OCI-LY7 (cell line): ENCODE results near the gene UBA52. TPM values are rescaled to one million over a fixed set of nuclear protein-coding genes. Genes with fewer than 3 reads are reported as not detected.

Experiments used
- BruUV-seq: library from RNA; stranded (reverse); fragments of 400-500 nt; replicated peaks from 2 replicates; lab custom pipeline; 2021; lab: Mats Ljungman, UMichigan
- CTCF ChIA-PET: fragments of 300-600 bp; sonication (Branson Sonifier 250); formaldehyde crosslinking; loops from one replicate; lab custom pipeline; 2022; ENCODE audit warnings: antibody characterized with exemption; ENCODE audit not compliant: unreplicated experiment; lab: Charles Lee
- POLR2A ChIA-PET: fragments of 300-600 bp; sonication (Branson Sonifier 250); formaldehyde crosslinking; loops from one replicate; lab custom pipeline; 2022; ENCODE audit warnings: antibody characterized with exemption; lab: Charles Lee
- DNase-seq: peaks from one replicate; pipeline ENCODE4 v3.0.0-alpha.2; 2015; ENCODE audit warnings: low spot score
- H2AFZ ChIP-seq: fragments of 200-600 bp; sonication (generic), shearing (Covaris generic); 2 replicates; pipeline ENCODE4 v1.6.1; 2014; ENCODE audit warnings: mild to moderate bottlenecking, antibody characterized with exemption, low read length, moderate library complexity
- H3K27ac ChIP-seq: fragments of 200-600 bp; sonication (generic); 2 replicates; pipeline ENCODE4 v1.5.1; 2014; ENCODE audit warnings: mixed run types, low read depth, mild to moderate bottlenecking, moderate library complexity, low read length, inconsistent platforms; ENCODE audit not compliant: poor library complexity, severe bottlenecking
- H3K36me3 ChIP-seq: fragments of 200-600 bp; sonication (generic); 2 replicates; pipeline ENCODE4 v1.6.1; 2014; ENCODE audit warnings: mild to moderate bottlenecking, antibody characterized with exemption, low read length, moderate library complexity, mixed read lengths; ENCODE audit not compliant: insufficient read depth
- H3K4me1 ChIP-seq: fragments of 200-600 bp; sonication (generic); 2 replicates; pipeline ENCODE4 v1.5.1; 2014; ENCODE audit warnings: mild to moderate bottlenecking, low read length; ENCODE audit not compliant: insufficient read depth, poor library complexity, severe bottlenecking
- H3K4me2 ChIP-seq: fragments of 200-600 bp; sonication (generic); 2 replicates; pipeline ENCODE4 v1.6.1; 2014; ENCODE audit warnings: mild to moderate bottlenecking, low read length
- H3K4me3 ChIP-seq: fragments of 200-600 bp; sonication (generic); 2 replicates; pipeline ENCODE4 v1.5.1; 2014; ENCODE audit warnings: mild to moderate bottlenecking, low read depth, low read length; ENCODE audit not compliant: poor library complexity, severe bottlenecking
- H3K79me2 ChIP-seq: fragments of 200-600 bp; sonication (generic); 2 replicates; pipeline ENCODE4 v1.6.1; 2016; ENCODE audit warnings: low read depth, mild to moderate bottlenecking, low read length, moderate library complexity, mixed read lengths; ENCODE audit not compliant: insufficient read depth
- H3K9me2 ChIP-seq: fragments of 200-600 bp; sonication (generic); 2 replicates; pipeline ENCODE4 v1.6.1; 2016; ENCODE audit warnings: mild to moderate bottlenecking, low read length, mixed read lengths; ENCODE audit not compliant: insufficient read depth
- H3K9me3 ChIP-seq: fragments of 200-600 bp; sonication (generic); 2 replicates; pipeline ENCODE4 v1.6.1; 2014; ENCODE audit warnings: mild to moderate bottlenecking, mixed run types, low read length, mixed read lengths
- H4K20me1 ChIP-seq: fragments of 200-600 bp; sonication (generic); 2 replicates; pipeline ENCODE4 v1.6.1; 2014; ENCODE audit warnings: mild to moderate bottlenecking, antibody characterized with exemption, low read length, moderate library complexity, mixed read lengths; ENCODE audit not compliant: insufficient read depth
- CTCF ChIP-seq: fragments of 200-600 bp; sonication (generic); conservative IDR thresholded peaks from 2 replicates; pipeline ENCODE4 v1.5.1; 2014; ENCODE audit warnings: mild to moderate bottlenecking, antibody characterized with exemption, low read length, moderate library complexity, mixed read lengths
- EZH2phosphoT487 ChIP-seq: fragments of 200-600 bp; sonication (generic); IDR thresholded peaks from 2 replicates; pipeline ENCODE4 v1.6.1; 2018; ENCODE audit warnings: low read depth, borderline replicate concordance, mild to moderate bottlenecking, mixed run types, antibody characterized with exemption, low read length, moderate library complexity, mixed read lengths
- intact Hi-C: fragments of 100-400 bp; cut with micrococcal nuclease; formaldehyde crosslinking; loops from one replicate; pipeline ENCODE4 v1.10.0; 2022; ENCODE audit not compliant: unreplicated experiment
- total RNA-seq, 2 experiments: library from RNA; depleted of rRNA in 1 of 2; stranded (reverse); fragments of >200 nt in 1 of 2; shearing (Covaris generic) in 1 of 2; gene quantifications; 2 replicates each; pipeline ENCODE4 v1.2.3, GENCODE V29; 2014 to 2022

Gene UBA52
- total RNA-seq, 2 experiments from 2014 or later = 1,496 to 1,580 TPM

GRCh38 chr19:18626906-18627305, 55.2 kb downstream of the UBA52 start:
- Histone ChIP-seq H3K36me3 (no peaks in the 10 kb centered on the region), H3K4me3 (no peak overlapping the region), H3K4me2 (no peak overlapping the region), H2AFZ (no peak overlapping the region), H3K79me2 (no peaks in the 10 kb centered on the region), H4K20me1 (no peaks in the 10 kb centered on the region), H3K9me2 (no peaks in the 10 kb centered on the region), H3K27ac (no peak overlapping the region), H3K9me3 (no peaks in the 10 kb centered on the region), H3K4me1 (peaks cover 9% of the 10 kb centered on the region)
- intact Hi-C loops = no loop called here
- no peak for DNase-seq
- CTCF ChIA-PET = no interaction called here
- POLR2A ChIA-PET = no interaction called here
- no TSS peak for BruUV-seq
- no peak for TF ChIP-seq CTCF
- no peak for TF ChIP-seq EZH2phosphoT487

Other genes with a start within 250 kb of the UBA52 start
- gene LSM4, start 248.8 kb upstream of the UBA52 start, total RNA-seq (2014; rRNA removed; shearing (Covaris generic)) = 451 and 482 TPM in 2 replicates
- gene LSM4, start 248.8 kb upstream of the UBA52 start, total RNA-seq (2022) = 232 and 252 TPM in 2 replicates
- 15.2 and 18.9 TPM in 2 replicates for gene PGPEP1, start 231.3 kb upstream of the UBA52 start, total RNA-seq (2014; rRNA removed; shearing (Covaris generic))
- gene PGPEP1, start 231.3 kb upstream of the UBA52 start, total RNA-seq (2022) = 44.1 and 54.5 TPM in 2 replicates
- 0.80 TPM in 1 of 2 replicates, not detected in the other for gene GDF15, start 185.7 kb upstream of the UBA52 start, total RNA-seq (2014; rRNA removed; shearing (Covaris generic))
- not detected in 2 replicates for gene GDF15, start 185.7 kb upstream of the UBA52 start, total RNA-seq (2022)
- 0.49 and 0.98 TPM in 2 replicates for gene LRRC25, start 174.2 kb upstream of the UBA52 start, total RNA-seq (2014; rRNA removed; shearing (Covaris generic))
- gene LRRC25, start 174.2 kb upstream of the UBA52 start, total RNA-seq (2022) = 3.2 and 4.1 TPM in 2 replicates
- 54.8 and 92.9 TPM in 2 replicates for gene SSBP4, start 152.5 kb upstream of the UBA52 start, total RNA-seq (2014; rRNA removed; shearing (Covaris generic))
- 97.5 and 117 TPM in 2 replicates for gene SSBP4, start 152.5 kb upstream of the UBA52 start, total RNA-seq (2022)
- 0.72 and 1.8 TPM in 2 replicates for gene ISYNA1, start 133.7 kb upstream of the UBA52 start, total RNA-seq (2014; rRNA removed; shearing (Covaris generic))
- 8.9 and 10.9 TPM in 2 replicates for gene ISYNA1, start 133.7 kb upstream of the UBA52 start, total RNA-seq (2022)
- 14.4 and 18.7 TPM in 2 replicates for gene ELL, start 49.8 kb upstream of the UBA52 start, total RNA-seq (2014; rRNA removed; shearing (Covaris generic))
- gene ELL, start 49.8 kb upstream of the UBA52 start, total RNA-seq (2022) = 24.6 and 26.5 TPM in 2 replicates
- gene FKBP8, start 28.3 kb upstream of the UBA52 start, total RNA-seq (2014; rRNA removed; shearing (Covaris generic)) = 159 and 200 TPM in 2 replicates
- 189 and 201 TPM in 2 replicates for gene FKBP8, start 28.3 kb upstream of the UBA52 start, total RNA-seq (2022)
- gene KXD1, start 14.0 kb upstream of the UBA52 start, total RNA-seq (2014; rRNA removed; shearing (Covaris generic)) = 96.0 and 99.8 TPM in 2 replicates
- 96.7 and 101 TPM in 2 replicates for gene KXD1, start 14.0 kb upstream of the UBA52 start, total RNA-seq (2022)
- 122 and 126 TPM in 2 replicates for gene REX1BD, start 16.9 kb downstream of the UBA52 start, total RNA-seq (2014; rRNA removed; shearing (Covaris generic))
- 84.6 and 88.8 TPM in 2 replicates for gene REX1BD, start 16.9 kb downstream of the UBA52 start, total RNA-seq (2022)
- 0.82 TPM in 1 of 2 replicates, not detected in the other for gene CRLF1, start 34.9 kb downstream of the UBA52 start, total RNA-seq (2014; rRNA removed; shearing (Covaris generic))
- gene CRLF1, start 34.9 kb downstream of the UBA52 start, total RNA-seq (2022) = 1.3 and 1.5 TPM in 2 replicates
- gene TMEM59L, start 41.0 kb downstream of the UBA52 start, total RNA-seq (2014; rRNA removed; shearing (Covaris generic)) = 0.33 and 1.0 TPM in 2 replicates
- gene TMEM59L, start 41.0 kb downstream of the UBA52 start, total RNA-seq (2022) = 0.84 and 0.89 TPM in 2 replicates
- 0.75 and 1.0 TPM in 2 replicates for gene KLHL26, start 65.2 kb downstream of the UBA52 start, total RNA-seq (2014; rRNA removed; shearing (Covaris generic))
- 7.9 and 8.9 TPM in 2 replicates for gene KLHL26, start 65.2 kb downstream of the UBA52 start, total RNA-seq (2022)
- 3.4 and 4.1 TPM in 2 replicates for gene CRTC1, start 111.8 kb downstream of the UBA52 start, total RNA-seq (2014; rRNA removed; shearing (Covaris generic))
- gene CRTC1, start 111.8 kb downstream of the UBA52 start, total RNA-seq (2022) = 10.0 and 10.3 TPM in 2 replicates
- not detected in 2 replicates for gene COMP, start 219.4 kb downstream of the UBA52 start, total RNA-seq (2014; rRNA removed; shearing (Covaris generic))
- gene COMP, start 219.4 kb downstream of the UBA52 start, total RNA-seq (2022) = not detected in 2 replicates